ENCODE results near the gene TRIM17.

Gene TRIM17

GRCh38 chr1:228400692-228401454 lies 15.8 kb downstream of the TRIM17 start:
- DNase-seq (ENCODE audit: low read depth) = no peak

DNA sequence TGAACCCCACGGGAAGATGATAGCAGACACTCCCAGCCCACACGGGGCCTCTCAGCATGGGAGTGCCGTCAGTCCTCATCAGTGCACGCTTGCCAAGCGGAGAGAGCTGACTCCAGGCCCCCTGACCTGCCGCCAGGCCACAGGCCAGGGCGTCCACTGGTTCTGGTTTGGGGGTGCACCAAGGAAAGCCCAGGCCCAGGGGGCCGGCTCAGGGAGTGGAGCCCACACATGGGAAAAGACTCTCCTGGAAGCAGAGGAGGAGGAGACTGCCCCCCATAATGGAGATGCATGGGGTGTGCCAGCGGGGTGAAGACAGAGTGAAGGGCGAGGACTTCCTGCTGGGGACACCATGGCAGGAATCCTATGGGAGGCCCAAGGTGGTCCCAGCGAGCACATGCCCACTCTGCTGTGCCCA lies 16.4 kb downstream of the TRIM17 start:
- no peak for DNase-seq (ENCODE audit: low read depth)

DNA sequence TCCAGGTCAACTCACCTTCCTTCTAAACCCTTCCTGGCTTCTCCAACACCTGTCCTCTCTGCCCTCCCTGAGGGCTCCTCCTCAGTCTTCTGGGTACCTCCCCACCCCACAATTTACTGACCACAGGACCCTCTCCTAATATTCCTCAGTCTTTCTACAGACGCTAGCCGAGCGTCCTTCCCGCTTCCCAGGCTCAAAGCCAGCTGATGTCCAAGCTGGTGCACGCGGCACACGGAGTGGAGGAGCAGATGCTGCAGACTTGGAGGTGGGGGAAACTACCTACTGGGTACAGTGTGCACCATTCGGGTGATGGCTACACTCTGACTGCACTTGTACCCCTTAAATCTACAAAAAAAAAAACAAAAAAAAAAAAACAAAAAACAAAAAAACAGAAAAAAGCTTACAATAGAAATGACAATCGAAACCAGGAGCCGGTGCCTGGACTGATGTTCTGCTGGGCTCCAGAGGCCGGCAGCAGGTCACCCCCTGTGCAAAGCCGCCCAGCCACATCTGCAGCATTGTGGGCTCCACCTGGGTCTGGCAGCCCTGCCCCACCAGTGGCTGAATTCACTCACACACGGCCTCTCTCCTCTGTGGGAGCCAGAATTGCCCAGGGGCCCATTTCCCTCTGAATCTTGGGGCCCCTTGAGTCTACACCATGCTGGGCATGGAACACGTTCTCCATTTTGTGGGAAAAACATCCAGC lies 17.0 kb downstream of the TRIM17 start:
- DNase-seq (ENCODE audit: low read depth) = no peak

DNA sequence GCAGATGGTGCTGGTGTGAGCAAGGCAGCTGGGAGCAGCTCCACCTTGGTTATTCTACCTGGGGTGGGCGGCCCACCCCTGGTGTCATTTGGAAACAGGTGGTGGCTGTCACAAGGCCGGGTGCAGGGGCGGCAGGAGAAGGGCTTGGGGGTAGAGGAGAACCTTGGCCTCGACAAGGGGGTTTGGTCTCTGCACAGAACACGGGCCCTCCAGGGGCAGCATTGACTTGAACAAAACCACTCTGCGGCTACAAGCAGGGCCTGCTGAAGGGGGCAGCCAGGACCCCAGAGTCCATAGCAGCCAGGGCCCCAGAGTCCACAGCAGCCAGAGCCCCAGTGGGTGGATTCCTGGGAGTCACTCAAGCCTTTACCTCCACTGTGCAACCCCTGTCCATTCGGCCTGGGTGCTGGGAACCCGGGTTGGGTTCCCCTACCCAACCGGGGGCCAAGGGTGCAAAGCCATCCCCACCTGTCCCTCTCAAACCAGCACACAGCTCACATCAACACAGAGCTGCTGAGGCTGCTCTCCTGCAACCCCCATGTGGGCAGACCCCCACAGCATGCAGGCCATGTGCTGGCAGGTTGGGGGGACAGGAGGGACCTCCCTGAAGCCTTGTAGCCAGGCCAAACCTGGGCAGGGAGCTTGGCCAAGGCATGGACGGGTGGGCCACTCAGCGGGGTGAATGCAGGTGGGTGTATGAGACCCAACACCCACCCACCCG lies 17.8 kb downstream of the TRIM17 start:
- no peak for DNase-seq (ENCODE audit: low read depth)

DNA sequence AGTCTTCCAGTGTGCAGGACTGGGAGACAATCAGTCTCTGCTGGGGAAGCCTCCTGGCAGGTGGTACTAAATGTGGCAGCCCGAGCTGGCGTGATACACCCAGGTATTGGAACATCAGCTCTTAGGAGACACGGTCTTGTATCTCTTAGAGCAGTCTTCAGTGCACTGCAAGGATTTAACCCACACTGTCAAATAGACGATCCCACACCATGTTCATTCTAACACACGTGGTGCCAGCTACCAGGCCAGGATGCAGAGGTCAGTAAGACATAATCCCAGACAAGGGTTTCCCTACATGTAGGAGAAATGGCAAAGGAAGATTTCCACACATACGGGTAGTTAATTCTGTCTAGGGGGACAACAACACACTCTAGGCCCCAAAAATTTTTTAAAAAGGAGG lies 18.7 kb downstream of the TRIM17 start:
- DNase-seq (ENCODE audit: low read depth) = no peak

DNA sequence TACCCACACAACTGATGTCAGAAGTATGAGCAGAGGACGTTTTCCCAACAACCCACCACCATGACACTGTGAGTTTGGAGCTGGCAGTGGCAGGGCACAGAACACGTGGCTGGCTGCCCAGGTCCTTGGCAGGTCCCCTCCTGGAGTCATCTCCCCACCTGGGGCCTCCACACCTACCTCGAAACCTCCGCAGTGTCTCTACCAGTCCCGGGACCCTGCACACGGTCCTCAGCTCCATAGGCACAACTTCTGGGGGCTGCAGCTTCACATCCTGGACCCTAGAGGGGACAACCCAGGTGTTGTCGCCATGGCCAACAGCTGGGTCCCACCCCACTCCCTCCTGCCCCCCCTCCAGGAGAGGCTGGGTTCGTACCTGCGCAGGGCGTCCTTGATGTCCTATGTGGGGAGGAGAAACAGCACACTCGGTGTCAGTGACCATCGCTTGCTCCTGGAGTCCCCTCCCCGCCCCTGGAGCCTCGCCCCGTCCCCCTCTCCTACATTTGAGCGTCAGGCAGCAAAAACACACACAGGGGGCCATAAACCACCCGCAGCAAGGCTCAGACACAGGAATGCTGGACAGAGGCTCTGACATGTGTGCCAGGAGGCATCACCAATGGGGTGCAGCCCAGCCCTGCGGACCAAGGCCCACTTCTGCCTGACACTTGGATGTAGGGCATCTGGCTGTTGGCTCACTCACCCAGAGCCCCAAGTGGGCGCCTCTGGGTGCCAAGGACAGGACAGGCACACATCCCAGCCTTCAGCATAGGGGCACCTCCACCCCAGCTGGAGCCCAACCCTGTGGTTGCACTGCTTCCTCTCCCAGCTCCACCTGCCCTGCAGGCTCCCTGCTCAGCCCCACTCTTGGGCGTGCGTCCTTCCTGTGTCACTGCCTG lies 19.6 kb downstream of the TRIM17 start:
- DNase-seq (ENCODE audit: low read depth) = no peak

- no peak for DNase-seq (ENCODE audit: low read depth)
Observed at GRCh38 chr1:228394571-228395394, 21.9 kb downstream of the TRIM17 start.

GRCh38 chr1:228393811-228394570 lies 22.7 kb downstream of the TRIM17 start:
- DNase-seq (ENCODE audit: low read depth) = no peak

DNA sequence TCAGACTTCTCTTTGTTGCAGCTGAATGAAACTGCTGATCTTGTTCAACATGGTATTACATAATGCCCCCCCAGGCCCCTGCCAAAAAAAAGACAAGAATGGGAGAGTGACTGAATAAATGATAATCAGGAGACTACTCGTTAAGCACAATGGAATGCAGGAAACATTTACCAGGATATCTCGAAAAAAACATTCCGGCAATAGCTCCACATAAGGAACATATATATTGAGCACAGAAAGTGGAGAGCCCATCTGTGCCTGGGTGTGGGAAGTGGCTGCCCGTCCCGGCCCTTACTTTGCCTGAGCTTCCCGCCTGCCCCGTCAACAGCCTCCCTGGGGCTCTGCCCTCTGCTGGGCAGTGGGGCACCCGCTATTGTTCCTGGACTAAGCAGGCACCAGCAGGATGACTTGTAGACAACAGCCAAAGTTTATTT lies 23.4 kb downstream of the TRIM17 start:
- peak; percentile 75 for DNase-seq (ENCODE audit: low read depth)

- peak; percentile 60 for DNase-seq (ENCODE audit: low read depth)
Observed at GRCh38 chr1:228392111-228392936, 24.3 kb downstream of the TRIM17 start.

GRCh38 chr1:228391411-228392020 lies 25.1 kb downstream of the TRIM17 start:
- DNase-seq (ENCODE audit: low read depth) = no peak

GRCh38 chr1:228390649-228391048 lies 26.0 kb downstream of the TRIM17 start:
- DNase-seq (ENCODE audit: low read depth) = no peak

DNA sequence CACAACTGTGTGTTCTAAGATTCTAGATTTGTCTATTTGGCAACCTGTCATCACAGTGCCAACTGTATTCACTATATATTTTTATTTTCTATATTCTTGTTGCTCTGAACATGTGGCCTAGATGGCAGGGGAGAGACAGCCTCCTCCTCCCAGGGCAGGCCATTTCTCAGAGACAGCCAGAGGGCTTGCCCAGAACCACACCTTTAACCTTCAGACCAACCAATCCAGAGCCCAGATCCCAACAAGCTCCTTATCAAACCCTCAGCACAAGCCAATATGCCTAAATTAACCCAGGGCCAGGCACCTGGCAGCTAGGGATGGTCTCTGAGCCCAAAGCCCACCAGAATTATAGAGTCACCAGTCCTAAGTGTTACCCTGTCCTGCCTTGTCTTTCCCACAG lies 29.3 kb downstream of the TRIM17 start:
- DNase-seq (ENCODE audit: low read depth) = no peak

GRCh38 chr1:228385232-228385631 lies 31.4 kb downstream of the TRIM17 start:
- no peak for DNase-seq (ENCODE audit: low read depth)

GRCh38 chr1:228383773-228384172 lies 32.9 kb downstream of the TRIM17 start:
- DNase-seq (ENCODE audit: low read depth) = no peak

GRCh38 chr1:228381356-228381755 lies 35.3 kb downstream of the TRIM17 start:
- no peak for DNase-seq (ENCODE audit: low read depth)

DNA sequence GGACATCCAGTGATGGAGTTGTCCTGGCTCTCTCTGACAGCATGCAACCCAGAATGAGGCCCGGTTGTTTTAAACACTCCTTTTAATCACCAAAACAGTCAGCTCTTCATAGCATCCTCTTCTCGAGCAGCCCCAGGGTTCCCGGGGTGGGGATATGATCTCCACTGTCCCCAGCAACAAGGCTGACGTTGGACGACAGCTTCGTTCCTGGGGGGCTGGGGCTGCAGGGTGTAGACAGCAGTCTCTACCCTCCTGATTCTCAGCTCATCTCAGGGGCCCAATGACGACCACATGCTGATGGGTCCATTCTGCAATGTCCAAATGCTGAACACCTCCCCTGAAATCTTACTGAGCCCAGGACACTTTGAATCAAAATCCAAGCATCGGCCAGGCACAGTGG lies 37.0 kb downstream of the TRIM17 start:
- no peak for DNase-seq (ENCODE audit: low read depth)

- peak; percentile 10 for DNase-seq (ENCODE audit: low read depth)
Observed at GRCh38 chr1:228378873-228379460, 37.7 kb downstream of the TRIM17 start.
